ENCODE results near the gene SERINC5.
"Not testable (repeated sequence)": the region's sequence is repeated elsewhere in the genome, so short reads cannot be mapped to it uniquely, and the experiment has no call there.

The SERINC5 gene

GRCh38 chr5:80168388-80169028 lies 87.3 kb downstream of the SERINC5 start:
- DNase-seq, result no peak

GRCh38 chr5:80165452-80165851 lies 90.4 kb downstream of the SERINC5 start:
- no peak for DNase-seq

- DNase-seq, result no peak
Measured at GRCh38 chr5:80161165-80161564, 94.7 kb downstream of the SERINC5 start.

- DNase-seq, result no peak
Measured at GRCh38 chr5:80160242-80160641, 95.6 kb downstream of the SERINC5 start.

- no peak for DNase-seq
Measured at GRCh38 chr5:80159133-80159815, 96.6 kb downstream of the SERINC5 start.

- peak; percentile 6 for DNase-seq
Measured at GRCh38 chr5:80156156-80156555, 99.7 kb downstream of the SERINC5 start.

- no peak for DNase-seq
Measured at GRCh38 chr5:80154749-80155148, 101.1 kb downstream of the SERINC5 start.

- not testable (repeated sequence) for DNase-seq
Measured at GRCh38 chr5:80154289-80154688, 101.6 kb downstream of the SERINC5 start.

GRCh38 chr5:80153586-80154126 lies 102.2 kb downstream of the SERINC5 start:
- no peak for DNase-seq

- DNase-seq, result no peak
Measured at GRCh38 chr5:80152778-80153177, 103.1 kb downstream of the SERINC5 start.

- no peak for DNase-seq
Measured at GRCh38 chr5:80151890-80152289, 104.0 kb downstream of the SERINC5 start.

GRCh38 chr5:80150731-80151130 lies 105.1 kb downstream of the SERINC5 start:
- no peak for DNase-seq

GRCh38 chr5:80149161-80149609 lies 106.7 kb downstream of the SERINC5 start:
- no peak for DNase-seq

- no peak for DNase-seq
Measured at GRCh38 chr5:80147119-80147815, 108.6 kb downstream of the SERINC5 start.

GRCh38 chr5:80146046-80146445 lies 109.8 kb downstream of the SERINC5 start:
- no peak for DNase-seq

- no peak for DNase-seq
Measured at GRCh38 chr5:80143491-80143890, 112.4 kb downstream of the SERINC5 start.

GRCh38 chr5:80142996-80143395 lies 112.9 kb downstream of the SERINC5 start:
- no peak for DNase-seq

GRCh38 chr5:80141681-80142080 lies 114.2 kb downstream of the SERINC5 start:
- DNase-seq, result peak; percentile 26

- peak; percentile 74 for DNase-seq
Measured at GRCh38 chr5:80141147-80141671, 114.6 kb downstream of the SERINC5 start.

GRCh38 chr5:80140496-80140895 lies 115.4 kb downstream of the SERINC5 start:
- DNase-seq, result no peak

GRCh38 chr5:80139466-80139972 lies 116.3 kb downstream of the SERINC5 start:
- DNase-seq, result no peak

GRCh38 chr5:80138486-80138885 lies 117.4 kb downstream of the SERINC5 start:
- DNase-seq, result no peak

- DNase-seq, result not testable (repeated sequence)
Measured at GRCh38 chr5:80136798-80137197, 119.0 kb downstream of the SERINC5 start.
